Ammon's horn (tissue), 1 donor: ENCODE measurements around the gene GRID1.

Experiments used
- DNase-seq: peaks from one replicate; pipeline ENCODE4 v3.0.0-alpha.2; 2016; ENCODE audit warnings: low spot score

The GRID1 gene

DNA sequence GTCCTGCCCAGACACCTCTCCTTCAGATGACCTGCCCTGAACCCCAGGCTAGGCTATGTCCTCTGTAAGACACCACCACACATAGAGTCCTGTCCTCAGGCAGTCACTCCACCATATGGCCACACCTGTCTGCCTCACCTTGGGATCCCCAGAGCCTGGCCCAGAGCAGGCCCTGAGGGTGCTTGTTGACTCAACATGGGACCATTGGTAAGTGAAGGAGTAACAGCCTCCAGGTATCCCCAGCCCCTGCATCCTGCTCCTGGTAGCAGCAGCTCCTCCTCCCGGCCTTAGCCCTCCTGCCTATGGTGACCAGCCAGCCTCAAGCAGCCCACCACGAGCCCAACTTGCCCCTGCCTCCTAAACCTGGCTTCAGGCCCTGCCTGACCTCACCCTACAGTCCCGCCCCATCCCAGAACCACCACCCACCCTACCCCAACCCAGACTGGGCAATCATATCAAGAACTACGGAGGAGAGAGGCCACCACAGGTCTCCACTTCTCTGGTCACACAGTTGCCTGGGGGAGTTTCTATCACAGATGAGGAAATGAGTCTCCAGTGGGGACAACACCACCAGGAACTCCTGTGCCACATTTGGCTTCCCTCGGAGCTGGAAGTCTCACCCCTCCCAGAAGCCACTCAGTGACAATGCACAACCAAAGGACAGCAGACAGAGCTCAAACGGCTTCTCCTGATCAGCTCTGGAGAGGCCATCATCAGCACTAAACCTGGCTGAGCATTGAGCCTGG, 136.6 kb downstream of the GRID1 start:
- no peak for DNase-seq

DNA sequence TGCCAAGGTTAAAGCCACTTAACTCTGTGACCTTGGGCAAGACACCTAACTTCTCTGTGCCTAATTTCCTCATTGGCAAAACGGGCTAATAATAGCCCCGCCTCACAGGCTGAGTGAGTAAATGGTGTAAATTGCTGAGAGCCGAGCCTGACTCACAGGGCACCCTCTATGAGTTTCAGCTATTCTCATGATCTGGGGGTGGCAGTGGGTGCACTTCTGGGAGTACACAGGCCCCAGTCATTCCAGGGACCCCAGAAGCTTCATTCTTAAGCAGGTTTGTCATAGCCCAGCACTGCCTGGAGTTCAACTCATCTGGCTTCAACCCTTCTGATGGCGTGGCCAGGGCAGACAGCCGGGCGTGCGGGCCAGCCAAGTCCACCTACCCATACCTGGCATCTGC, 137.2 kb downstream of the GRID1 start:
- DNase-seq, result peak; percentile 49

DNA sequence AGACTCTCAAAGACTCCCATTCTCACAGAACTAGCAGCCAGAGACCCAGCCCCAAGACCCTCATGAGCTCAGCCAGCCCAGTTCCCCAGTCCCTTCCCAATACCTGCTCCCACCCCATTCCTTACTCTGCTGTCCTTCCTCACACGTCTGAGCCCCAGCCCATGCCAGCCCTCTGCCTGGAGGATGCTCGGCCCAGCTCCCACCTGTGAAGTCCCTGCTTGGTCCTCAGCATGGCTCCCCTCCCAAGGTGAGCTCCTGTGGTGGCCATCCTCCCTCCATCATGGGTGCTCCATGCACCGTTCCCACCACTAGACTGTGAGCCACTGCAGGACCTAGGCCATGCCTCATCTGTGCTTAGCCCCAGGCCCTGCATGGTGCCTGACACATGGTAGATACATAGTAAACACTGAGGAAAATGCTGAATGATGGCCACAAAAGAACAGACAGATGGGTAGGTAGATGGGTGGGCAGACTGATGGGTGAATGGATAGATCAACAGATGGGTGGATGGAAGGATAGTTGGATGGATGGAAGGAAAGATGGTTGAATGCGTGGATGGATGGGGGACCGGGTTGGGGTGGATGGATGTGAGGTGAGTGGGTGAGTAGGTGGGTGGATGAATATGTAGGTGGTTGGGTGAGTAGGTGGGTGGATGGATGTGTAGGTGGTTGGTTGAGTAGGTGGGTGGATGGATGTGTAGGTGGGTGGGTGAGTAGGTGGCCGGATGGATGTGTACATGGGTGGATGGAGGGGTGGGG, 138.9 kb downstream of the GRID1 start:
- DNase-seq, result no peak

DNA sequence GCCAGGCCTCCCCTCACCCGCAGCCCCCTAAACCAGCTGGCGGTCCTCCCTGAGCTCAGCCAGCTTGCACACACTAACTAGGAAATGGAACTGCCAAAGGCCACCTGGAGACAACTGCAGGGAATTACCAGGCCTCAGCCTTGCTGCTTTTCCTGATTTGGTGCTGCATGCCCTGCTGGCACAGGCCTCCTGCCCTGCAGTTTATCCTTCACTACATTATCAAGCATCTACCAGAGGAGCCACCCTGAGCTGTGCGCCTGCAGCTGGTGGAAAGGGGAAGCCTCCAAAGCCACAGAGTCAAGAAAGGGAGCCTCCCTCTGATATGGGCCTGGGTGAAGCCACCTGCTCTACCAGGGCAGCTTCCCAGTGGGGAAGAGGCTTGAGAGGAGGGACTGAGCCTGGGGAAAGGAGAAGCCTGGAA, 139.8 kb downstream of the GRID1 start:
- no peak for DNase-seq

DNA sequence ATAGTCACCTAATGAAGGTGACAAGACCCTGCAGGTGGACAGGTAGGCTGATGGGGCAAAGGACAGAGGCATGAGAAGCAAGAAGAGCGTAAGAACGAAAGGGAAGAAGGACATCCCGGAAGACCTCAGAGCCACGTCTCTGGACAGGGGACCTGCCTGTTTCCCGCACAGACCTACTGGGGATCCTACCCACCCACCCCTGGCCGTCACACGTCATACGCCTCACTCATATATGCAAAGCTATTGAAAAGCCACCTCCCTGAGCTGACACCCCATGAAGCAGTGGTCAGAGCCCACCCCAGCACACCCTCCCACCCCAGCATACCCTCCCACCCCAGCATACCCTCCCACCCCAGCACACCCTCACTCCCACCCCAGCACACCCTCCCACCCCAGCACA, 140.6 kb downstream of the GRID1 start:
- no peak for DNase-seq

DNA sequence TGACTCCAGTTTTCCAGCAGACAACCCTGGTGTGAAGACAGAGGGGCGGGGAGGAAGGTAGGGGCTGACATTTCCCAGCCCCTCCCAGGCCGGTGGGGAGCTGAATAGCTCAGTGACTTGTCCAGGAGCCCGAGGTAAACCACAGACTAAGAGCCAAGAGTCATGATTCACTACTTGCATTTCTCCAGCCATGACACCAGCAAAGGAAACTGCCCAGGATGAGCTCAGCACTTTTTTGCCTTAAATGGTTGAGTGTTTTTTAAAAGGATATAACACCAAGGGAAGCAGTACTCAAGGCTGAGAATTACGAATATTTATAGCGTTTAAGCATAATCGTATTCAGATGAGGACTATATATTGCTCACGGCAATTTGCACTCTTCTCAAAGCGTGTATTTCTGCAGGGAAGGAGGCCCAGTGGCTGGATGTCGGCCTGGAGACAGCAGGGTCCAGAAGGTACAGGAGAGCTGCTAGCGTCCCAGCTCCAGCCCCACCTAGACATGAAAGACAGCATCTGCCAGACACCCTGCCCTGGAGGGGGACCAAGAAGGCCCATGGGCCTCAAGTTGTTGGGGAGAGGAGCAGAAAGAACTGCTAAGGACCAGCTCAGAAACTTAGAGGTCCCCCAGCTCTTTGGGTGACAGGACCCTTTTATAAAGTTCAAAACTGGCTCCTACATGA, 141.4 kb downstream of the GRID1 start:
- DNase-seq, result no peak

DNA sequence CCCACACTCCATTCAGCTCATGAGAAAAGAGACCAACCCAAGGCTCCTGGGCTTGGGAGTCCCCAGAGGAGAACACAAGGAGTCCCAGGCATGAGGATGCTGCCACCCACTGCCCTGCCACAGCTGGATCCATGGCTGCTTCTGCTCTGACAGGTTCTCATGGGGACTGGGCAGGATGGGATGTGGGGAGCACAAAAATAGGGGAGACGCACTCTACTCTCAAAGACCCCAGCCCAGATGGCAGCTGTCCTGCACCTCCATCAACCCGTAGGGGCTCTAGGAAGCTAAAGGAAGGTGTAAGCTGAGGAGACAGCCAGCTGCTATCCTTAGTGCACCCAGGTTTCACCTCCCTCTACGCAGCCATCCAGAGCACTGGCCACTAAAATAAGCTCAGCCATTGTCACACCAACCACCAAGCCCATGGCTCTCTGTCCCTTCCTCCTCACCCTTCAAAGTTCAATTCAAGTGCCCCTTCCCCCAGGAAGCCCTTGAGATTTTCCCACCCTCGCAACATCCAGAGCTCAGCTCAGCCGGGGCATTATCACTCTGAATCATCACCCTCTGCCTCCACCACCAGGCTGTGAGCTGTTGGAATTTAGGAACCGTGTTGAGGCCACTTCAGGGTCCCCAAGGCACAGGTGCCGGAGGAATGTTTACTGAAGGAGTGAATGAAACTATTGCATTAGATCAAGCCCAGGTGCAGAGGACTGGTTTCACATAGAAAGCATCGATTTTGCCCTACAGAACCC, 142.1 kb downstream of the GRID1 start:
- no peak for DNase-seq

DNA sequence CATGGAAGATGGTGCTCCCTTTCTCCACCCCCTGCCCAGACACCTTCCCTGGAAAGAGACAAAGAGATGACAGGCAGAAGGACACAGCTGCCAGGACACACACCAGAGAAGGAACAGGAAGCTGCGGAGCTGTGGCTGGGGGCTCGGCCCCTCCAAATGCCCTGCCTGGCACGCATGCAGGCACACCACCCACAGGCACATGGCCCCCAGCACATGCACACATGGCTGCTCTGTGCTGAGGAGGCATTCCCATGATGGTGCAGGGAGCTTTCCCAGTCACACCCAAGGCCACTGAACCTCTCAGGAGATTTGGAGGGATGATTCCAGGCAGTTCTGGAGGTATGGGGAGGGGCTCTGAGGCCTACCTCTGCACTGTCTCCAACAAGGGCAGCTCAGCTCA, 143.3 kb downstream of the GRID1 start:
- no peak for DNase-seq

DNA sequence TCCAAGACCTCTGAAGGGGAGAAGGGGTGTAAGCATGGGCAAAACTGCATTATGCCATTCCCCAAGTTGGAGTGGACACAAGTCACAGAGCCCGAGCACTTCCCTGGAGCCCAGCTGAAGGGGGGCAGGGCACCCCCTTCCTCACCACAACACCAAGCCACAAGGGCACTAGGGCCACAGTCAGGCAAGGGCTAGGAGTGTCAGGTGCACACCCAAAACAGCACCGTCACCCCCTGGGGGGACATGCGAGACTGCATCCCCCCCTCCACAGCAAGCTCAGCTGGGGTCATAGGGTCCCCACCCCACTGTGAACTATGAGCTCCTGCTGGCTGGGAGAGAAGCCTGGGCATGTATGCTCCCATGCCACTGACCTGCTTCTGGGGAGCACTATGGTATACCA, 143.9 kb downstream of the GRID1 start:
- no peak for DNase-seq

DNA sequence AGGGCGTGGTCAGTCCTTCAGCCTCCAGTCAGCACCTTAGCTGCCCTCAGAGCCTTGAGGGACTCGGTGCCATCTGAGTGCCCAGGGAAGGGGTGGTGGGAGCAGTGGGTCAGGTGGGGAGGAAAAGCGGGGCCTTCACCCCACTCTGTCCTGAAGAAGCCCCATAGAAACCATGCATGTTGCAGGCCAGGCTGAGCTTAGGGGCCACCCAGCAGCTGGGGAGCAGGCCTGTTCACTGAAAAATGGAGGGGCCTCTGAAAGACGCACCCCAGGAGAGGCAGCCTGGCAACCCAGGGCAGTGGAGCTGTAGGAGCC, 144.3 kb downstream of the GRID1 start:
- no peak for DNase-seq

DNA sequence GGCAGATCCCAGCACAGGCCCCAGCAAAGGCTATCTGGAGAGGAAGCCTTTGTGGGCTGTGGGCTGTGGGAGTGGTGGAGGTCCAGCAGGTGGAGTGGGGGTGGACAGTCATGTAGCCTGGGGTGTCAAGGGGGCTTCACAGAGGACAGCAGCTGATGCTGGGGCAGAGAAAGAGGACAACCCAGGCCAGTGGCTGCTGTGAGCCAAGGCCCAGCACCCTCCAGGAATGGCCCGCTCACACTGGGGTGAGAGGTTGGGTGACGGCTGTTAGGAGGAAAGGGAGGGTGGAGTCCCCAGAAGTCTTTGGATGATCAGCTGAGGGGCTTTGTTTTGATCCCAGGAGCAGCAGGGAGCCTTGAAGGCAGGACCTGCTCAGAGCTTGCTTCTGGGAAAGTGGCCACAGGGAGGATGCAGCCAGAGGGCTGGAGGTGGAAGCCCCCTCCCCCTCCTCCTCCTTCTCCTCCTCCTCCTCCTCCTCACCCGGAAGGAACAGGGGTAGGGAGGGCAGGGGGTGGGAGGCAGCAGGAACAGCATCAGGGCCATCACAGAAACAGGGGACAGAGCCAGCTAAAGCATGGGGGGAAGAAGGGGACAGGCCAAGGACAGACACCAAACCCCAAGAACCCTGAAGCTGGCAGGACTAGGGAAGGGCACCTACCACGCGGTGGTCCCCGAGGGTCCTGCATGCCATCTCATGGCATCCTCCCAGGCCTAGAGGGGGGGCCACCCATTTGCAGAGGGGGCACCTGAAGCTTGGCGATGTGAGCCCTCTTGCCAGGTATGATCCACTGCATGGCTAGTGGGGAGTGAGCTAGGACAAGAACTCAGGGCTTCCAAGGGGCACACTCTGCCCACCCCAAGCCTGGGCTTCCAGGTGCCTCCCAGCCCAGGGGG, 144.9 kb downstream of the GRID1 start:
- DNase-seq, result no peak

DNA sequence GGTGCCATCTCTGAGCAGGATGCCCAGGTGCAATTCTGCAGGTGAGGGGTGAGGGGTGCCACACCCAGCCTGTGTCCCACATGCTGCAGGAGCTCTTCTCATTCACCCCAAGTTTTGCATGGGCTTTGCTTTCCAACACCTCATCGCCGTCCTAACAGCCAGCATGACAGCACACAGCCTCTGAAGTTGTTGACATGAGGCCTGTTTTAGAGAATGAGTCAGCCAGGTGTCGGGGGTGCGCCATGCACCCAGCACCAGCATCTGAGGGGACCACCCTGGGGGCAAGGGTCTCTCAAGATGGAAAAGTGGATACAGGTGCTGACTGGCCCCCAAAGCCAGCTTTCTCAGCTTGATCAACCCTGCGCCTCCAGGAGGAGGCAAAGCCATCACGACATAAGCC, 146.0 kb downstream of the GRID1 start:
- no peak for DNase-seq

DNA sequence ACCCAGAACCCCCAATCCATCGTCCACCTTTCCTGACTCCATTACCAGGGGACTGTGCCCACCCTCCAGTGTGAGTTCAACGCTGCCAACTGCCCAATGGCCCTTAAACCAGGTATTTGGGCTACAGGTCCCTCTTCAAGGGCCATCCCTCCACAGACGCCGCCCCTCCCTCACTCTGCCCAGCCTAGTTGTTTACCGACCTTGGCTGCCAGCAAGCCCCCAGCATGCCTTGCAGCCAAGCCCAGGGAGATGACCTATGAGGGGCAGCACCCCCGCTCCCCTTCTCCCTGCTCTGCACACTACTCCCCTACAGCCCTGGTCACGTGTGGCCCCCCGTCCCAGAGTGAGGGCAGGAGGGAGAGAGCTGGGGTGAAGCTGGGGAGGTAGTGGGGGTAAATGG, 147.3 kb downstream of the GRID1 start:
- no peak for DNase-seq

DNA sequence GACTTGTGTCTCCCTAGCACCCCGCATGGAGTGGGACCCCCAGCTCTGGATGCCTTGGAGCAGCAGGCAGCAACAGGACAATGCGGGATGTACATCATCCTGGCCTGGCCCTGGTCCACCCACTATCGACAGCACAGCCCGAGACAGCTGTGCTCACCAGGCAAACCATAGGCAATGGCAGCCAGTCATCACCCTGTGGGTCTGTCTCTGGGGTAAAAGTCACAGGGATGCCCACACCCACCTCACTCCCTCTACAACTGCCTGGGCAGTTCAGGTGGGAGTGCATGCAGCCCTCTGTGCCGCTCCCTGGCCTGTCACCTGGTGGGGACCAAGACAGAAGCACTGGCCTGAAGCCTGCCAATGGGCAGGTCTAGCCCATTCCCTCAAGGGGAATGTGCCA, 147.8 kb downstream of the GRID1 start:
- DNase-seq, result no peak

DNA sequence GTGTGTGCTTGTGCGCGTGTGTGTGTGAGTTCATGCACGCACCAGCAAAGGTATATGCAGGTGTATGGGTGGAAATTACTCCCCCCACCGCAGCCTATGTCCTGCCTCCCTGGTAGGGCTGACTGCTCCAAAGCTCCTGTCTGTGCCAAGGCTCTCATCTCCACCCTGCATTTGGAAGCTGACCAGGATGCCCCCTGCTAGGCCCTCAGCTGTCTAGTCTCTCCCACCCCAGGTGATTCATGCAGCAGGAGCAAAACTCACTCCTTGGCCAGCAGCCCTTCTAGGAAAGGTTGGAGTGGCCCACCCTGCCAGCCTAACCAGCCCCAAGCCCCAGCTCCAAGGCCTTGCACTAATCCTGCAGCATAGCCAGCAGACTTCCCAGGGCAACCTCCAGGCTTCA, 148.4 kb downstream of the GRID1 start:
- no peak for DNase-seq

DNA sequence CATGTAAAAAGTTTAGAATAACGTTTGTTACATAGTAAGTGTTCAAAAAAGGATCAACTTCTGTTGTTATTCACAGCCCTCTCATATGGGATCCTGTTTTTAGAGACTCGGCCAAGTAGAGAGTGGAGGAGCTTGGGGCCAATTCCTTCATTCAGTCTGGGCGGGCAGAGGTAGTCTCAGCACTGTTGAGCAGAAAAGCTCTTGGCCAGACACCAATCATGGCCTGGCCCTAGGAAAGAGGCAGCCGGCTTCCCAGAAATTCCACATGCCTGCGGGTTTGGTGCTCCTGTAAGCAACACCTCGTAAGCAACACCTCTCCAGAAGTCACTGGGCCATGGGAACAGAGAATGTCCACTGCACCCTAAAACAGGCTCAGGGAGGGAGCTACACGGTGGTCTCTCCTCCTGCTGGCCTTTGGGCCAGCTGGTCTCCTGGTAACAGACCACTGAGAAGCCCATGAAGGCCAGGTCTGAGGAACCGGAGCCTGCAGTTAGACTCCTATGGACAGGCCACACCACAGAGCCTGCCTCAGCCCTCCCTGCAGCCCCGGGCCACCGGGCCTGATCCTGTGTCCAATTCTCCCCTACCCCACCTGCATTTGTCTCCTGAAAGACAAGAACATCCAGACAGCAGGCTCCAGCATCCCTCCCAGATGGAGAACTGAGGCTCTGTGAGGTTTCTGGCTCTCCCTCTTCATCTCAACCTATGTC, 149.1 kb downstream of the GRID1 start:
- DNase-seq, result peak; percentile 57

DNA sequence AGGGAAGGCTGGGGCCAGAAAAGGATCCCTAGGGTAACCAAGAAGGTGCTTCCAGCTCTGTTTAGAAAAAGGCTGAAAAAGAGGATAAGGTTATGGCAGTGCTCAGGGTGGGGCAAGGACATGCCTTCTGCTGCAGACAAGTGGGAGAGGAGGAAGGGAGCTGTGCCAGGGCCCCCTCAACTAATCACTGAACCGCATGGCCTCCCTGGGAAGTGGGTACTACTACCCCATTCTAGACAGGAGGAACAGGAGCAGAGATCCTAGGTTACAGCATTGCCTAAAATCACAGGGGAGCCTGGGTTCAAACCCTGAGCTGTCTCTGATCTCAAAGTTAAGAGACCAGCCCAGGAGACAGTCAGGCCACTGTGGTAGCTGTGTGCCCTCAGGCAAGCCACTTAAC, 149.7 kb downstream of the GRID1 start:
- DNase-seq, result no peak

DNA sequence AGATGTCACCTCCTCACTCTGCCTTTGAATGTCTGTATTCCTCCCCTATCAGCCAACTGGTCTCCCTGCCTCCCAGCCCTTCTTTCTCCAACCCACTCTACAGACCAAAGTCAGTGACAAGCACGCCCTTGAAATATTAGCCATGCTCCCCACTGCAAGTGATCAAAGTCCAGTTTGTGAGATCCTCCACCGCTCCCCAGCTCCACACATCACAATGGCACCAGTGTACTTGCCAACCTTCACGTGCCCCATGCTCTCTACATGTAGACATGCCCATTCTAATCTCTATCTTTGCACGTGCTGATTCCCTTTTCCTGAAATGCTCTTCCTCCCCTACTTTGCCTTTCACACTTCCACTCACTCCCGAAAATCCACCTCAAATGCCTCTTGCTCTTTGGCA, 150.9 kb downstream of the GRID1 start:
- DNase-seq, result no peak

DNA sequence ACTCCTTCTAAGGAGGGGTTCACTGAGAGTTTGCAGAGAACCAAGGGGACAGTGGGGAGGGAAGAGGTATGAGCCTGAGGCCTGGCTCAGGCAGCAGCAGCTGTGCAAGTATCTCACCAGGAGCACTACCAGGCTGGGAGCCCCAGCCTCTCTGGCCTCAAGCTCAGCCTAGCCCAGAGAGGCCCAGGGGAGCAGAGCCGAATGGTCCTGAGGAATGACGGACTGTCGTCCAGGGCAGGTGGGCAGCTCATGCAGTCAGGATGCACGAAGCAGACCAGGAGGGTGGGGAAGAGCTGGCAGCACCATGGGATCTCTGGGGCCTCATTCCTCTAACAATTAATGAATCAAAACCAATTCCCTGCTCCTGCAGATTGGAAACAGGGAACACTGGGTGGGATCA, 151.5 kb downstream of the GRID1 start:
- DNase-seq, result no peak

DNA sequence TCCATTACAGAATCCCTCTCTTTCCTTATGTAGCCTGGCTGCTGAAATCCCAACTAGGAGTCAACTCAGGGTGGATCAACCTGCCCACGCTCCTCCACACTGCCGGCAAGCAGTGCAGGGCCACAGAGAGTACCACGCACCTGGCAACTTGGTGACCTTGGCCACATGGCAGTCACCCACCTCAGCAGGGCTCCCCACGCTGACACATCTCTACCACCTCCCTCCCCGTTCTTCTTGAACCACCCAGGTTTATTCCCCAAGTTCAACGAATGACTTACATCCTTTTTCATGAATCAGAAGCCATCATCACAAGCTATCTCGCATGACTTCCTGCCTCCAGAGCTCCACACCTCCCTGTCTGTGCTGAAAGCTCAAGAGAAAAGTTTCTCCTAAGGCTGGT, 153.4 kb downstream of the GRID1 start:
- no peak for DNase-seq

DNA sequence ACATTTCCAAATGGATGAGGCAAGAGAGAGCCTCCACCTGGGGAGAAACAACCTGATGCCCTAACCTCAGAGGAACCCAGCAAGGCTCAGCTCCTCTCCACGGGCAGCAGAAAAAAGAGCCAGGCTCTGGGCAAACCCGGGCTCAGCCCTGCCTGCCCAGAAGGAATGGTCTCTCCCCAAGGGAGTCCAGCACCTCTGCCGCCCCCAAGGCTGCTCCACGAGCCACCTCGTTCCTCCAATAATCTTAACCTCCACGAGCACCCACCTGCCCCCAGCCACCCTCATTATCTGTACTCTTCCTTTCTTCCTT, 154.2 kb downstream of the GRID1 start:
- no peak for DNase-seq
